ENCODE measurements around the gene SCUBE3. TPM values are rescaled to one million over a fixed set of nuclear protein-coding genes. Genes with fewer than 3 reads are reported as not detected.

Gene SCUBE3
- total and polyA plus RNA-seq, 2 of the 8 experiments (the other 6 are each of a cell fraction or from before 2014, with no cell fraction given) = 0.80 to 1.0 TPM

DNA sequence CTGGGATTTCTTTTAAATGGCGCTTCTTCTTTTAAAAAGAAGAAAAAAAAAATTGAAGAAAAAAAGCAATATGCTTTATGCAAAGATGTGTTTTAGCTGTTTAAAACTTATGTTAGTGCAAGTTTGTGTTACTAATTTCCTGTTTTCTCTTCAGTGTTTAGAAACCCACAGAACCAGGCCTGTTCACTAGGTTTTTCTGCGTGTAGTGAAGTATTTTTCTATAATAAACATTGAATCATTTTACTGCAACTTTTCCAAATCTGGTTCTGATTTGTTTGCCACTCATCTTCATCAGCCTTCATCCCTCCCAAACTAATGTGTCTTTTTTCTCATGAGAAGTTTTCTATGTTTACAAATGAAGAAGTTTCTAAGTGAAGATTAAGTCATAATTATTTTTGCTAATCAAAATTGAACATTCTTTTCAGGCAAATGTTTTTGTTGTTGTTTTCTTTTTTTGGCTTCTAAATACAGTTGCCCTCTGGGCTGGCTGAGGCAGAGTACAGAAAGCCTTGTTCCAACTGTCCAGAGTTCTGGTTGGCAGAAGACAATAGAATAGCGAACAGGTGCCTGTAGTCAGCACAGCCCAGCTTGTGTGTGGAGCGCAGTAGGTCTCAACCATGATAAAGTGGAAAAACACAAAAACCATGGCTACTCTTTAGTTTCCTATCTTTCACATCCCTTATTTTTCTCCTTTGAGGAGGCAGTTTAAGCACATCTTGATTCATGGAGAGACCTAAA lies 60.2 kb downstream of the SCUBE3 start:
- ChIA-PET POLR2A (ENCODE audit: partially characterized antibody) (interaction anchor here (0.6 to 1.4 kb wide), 2 partner anchors 10 to 538 kb away, joined by 4 to 5 read pairs; no protein-coding TSS in a partner anchor), CTCF (ENCODE audit: partially characterized antibody) (interaction anchor here (1.0 kb wide), 1 partner anchor 20 kb away, joined by 3 read pairs; no protein-coding TSS in a partner anchor)
- Histone ChIP-seq H3K79me1 (ENCODE audit: low read depth, low read length) (no peaks in the 10 kb centered on the region), H3K36me3 (ENCODE audit: control insufficient read depth in 2 of 4, insufficient read depth in 4 of 4, low read length in 3 of 4) (no peaks in the 10 kb centered on the region), H3K56ac (replicated peaks; ENCODE audit: insufficient read length, low read depth, low read length) (no peak overlapping the region), H3K14ac (ENCODE audit: insufficient read length) (no peak overlapping the region), H3K4me3 (ENCODE audit: extremely low read depth in 1 of 4, insufficient read depth in 2 of 4, low read depth in 3 of 4, low read length in 4 of 4) (no peak overlapping the region), H4K20me1 (replicated peaks in 1 of 2; ENCODE audit: control insufficient read depth in 1 of 2, insufficient read depth in 2 of 2, low read length in 2 of 2) (no peaks in the 10 kb centered on the region), H2AFZ (ENCODE audit: low read length) (no peak overlapping the region), H4K5ac (ENCODE audit: insufficient read length, low read depth, low read length) (no peak overlapping the region), H2BK20ac (ENCODE audit: low read length) (no peak overlapping the region), H3K4me1 (replicated peaks in 1 of 4; ENCODE audit: control insufficient read depth in 3 of 4, insufficient read depth in 4 of 4, low read length in 3 of 4) (no peaks in the 10 kb centered on the region), H3K4ac (replicated peaks; ENCODE audit: insufficient read length, low read depth, low read length) (no peak overlapping the region), H3K9ac (replicated peaks in 1 of 4; ENCODE audit: extremely low read depth in 1 of 4, low read depth in 3 of 4, low read length in 3 of 4) (no peak overlapping the region), H3K9me3 (ENCODE audit: insufficient read depth in 2 of 2, low read depth in 1 of 2, low read length in 1 of 2) (no peaks in the 10 kb centered on the region), H4K8ac (ENCODE audit: extremely low read depth, insufficient read depth, low read length) (no peak overlapping the region), H3K79me2 (ENCODE audit: control insufficient read depth in 1 of 2, insufficient read depth in 2 of 2, low read length in 2 of 2) (no peaks in the 10 kb centered on the region), H2BK12ac (ENCODE audit: low read depth, low read length) (no peak overlapping the region), H3K18ac (ENCODE audit: extremely low read depth, low read length) (no peak overlapping the region), H3K27ac (ENCODE audit: low read depth, low read length) (no peak overlapping the region), H4K91ac (replicated peaks; ENCODE audit: insufficient read length, low read length) (no peak overlapping the region), H2BK15ac (ENCODE audit: low read length) (no peak overlapping the region), H3K23ac (ENCODE audit: insufficient read length) (no peak overlapping the region), H2AK5ac (ENCODE audit: low read depth, low read length) (no peak overlapping the region), H3K4me2 (ENCODE audit: insufficient read depth in 1 of 2, low read depth in 2 of 2, low read length in 2 of 2) (no peak overlapping the region), H3K23me2 (ENCODE audit: low read depth, low read length) (no peaks in the 10 kb centered on the region), H3K27me3 (replicated peaks in 1 of 4; ENCODE audit: control insufficient read depth in 3 of 4, extremely low read depth in 1 of 4, insufficient read depth in 3 of 4, low read length in 3 of 4) (no peaks in the 10 kb centered on the region; a peak in 2 of 7 replicates), H2BK5ac (ENCODE audit: low read depth, low read length) (no peak overlapping the region), H2BK120ac (replicated peaks; ENCODE audit: low read depth, low read length) (no peak overlapping the region)
- no peak for FAIRE-seq
- WGBS, 2 experiments (ENCODE audit: extremely low coverage in 1 of 2, insufficient coverage in 1 of 2, insufficient read length in 1 of 2, insufficient replicate concordance in 2 of 2, low coverage in 1 of 2, low lambda C conversion rate in 2 of 2, missing lambda C conversion rate in 1 of 2) = 92% methylated on average over 4 of the region's 4 CpGs; no CpG with 5 or more reads in 1 of the 2 experiments
- no peak for DNase-seq (ENCODE audit: low read depth in 1 of 2, low spot score in 2 of 2)
- no peak for TF ChIP-seq POLR2AphosphoS5 (IDR thresholded peaks at IDR 0.05; ENCODE audit: low read depth, low read length)
- TF ChIP-seq BRCA1 (IDR thresholded peaks at IDR 0.05; ENCODE audit: low read depth, low read length) = no peak
- TF ChIP-seq TCF12 (IDR thresholded peaks at IDR 0.05; ENCODE audit: low read depth, low read length) = no peak
- TF ChIP-seq TAF7 (optimal IDR thresholded peaks at IDR 0.05; ENCODE audit: borderline replicate concordance, low read depth, low read length) = no peak
- TF ChIP-seq SRF (IDR thresholded peaks at IDR 0.05; ENCODE audit: low read depth, low read length) = no peak
- TF ChIP-seq, protein P1, sequence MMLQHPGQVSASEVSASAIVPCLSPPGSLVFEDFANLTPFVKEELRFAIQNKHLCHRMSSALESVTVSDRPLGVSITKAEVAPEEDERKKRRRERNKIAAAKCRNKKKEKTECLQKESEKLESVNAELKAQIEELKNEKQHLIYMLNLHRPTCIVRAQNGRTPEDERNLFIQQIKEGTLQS (IDR thresholded peaks at IDR 0.05; ENCODE audit: insufficient read depth, low read depth, low read length) = no peak
- no peak for TF ChIP-seq HDAC6 (IDR thresholded peaks at IDR 0.05; ENCODE audit: low read depth, low read length)
- no peak for TF ChIP-seq RXRA (IDR thresholded peaks at IDR 0.05; ENCODE audit: insufficient read depth, low read depth, low read length)
- TF ChIP-seq HDAC2 (IDR thresholded peaks at IDR 0.05; ENCODE audit: borderline replicate concordance in 1 of 2, low read depth in 2 of 2, low read length in 2 of 2) = no peak

All from H1 (cell line).